HG03064 (cell line): ENCODE data around the gene AKTIP.
"Not testable (repeated sequence)": the region's sequence is repeated elsewhere in the genome, so short reads cannot be mapped to it uniquely, and the experiment has no call there.

Experiments used
- ATAC-seq: cut with Tn5 transposase; IDR thresholded peaks from one replicate; pipeline ENCODE4 v1.9.1; 2021; ENCODE audit warnings: low read depth; ENCODE audit not compliant: unreplicated experiment

AKTIP gene

GRCh38 chr16:53502331-53503269 is at the start of gene AKTIP:
AKTIP (minus strand) TSS chr16:53503209; CDS start chr16:53500259, 2,950 bp downstream.
- ATAC-seq: peak; percentile 37

- no peak for ATAC-seq
Observed at GRCh38 chr16:53549970-53550690, 47.1 kb upstream of the AKTIP start.

GRCh38 chr16:53546988-53547391 is 44.0 kb upstream of the AKTIP start:
- no peak for ATAC-seq

- ATAC-seq: no peak
Observed at GRCh38 chr16:53545433-53545832, 42.4 kb upstream of the AKTIP start.

GRCh38 chr16:53542283-53542682 is 39.3 kb upstream of the AKTIP start:
- ATAC-seq: no peak

- no peak for ATAC-seq
Observed at GRCh38 chr16:53541326-53541725, 38.3 kb upstream of the AKTIP start.

GRCh38 chr16:53539759-53540718 is 37.0 kb upstream of the AKTIP start:
- not testable (repeated sequence) for ATAC-seq

GRCh38 chr16:53539346-53539745 is 36.3 kb upstream of the AKTIP start:
- ATAC-seq: not testable (repeated sequence)

- ATAC-seq: no peak
Observed at GRCh38 chr16:53537626-53538025, 34.6 kb upstream of the AKTIP start.

- ATAC-seq: no peak
Observed at GRCh38 chr16:53534206-53534605, 31.2 kb upstream of the AKTIP start.

GRCh38 chr16:53530741-53531140 is 27.7 kb upstream of the AKTIP start:
- ATAC-seq: no peak

GRCh38 chr16:53530046-53530445 is 27.0 kb upstream of the AKTIP start:
- ATAC-seq: no peak

GRCh38 chr16:53529513-53529912 is 26.5 kb upstream of the AKTIP start:
- ATAC-seq: no peak

- no peak for ATAC-seq
Observed at GRCh38 chr16:53528797-53529196, 25.8 kb upstream of the AKTIP start.

GRCh38 chr16:53523971-53524548 is 21.1 kb upstream of the AKTIP start:
- ATAC-seq: no peak

- ATAC-seq: no peak
Observed at GRCh38 chr16:53523126-53523804, 20.3 kb upstream of the AKTIP start.

GRCh38 chr16:53519417-53520091 is 16.5 kb upstream of the AKTIP start:
- no peak for ATAC-seq

GRCh38 chr16:53518550-53519416 is 15.8 kb upstream of the AKTIP start:
- peak; percentile 96 for ATAC-seq
